ENCODE data around the gene PRKACA.

PRKACA gene

GRCh38 chr19:14042659-14043608, 74.6 kb downstream of the PRKACA start:
- peak in 6 of 14 donors; percentile 1 to 42 (median 6) for DNase-seq

Measured in C1 segment of cervical spinal cord (tissue), 14 donors.